ENCODE data around the gene NRSN1.

- TF ChIP-seq CTCF (IDR thresholded peaks at IDR 0.05; ENCODE audit: insufficient read depth, low read length, poor library complexity, severe bottlenecking): no peak
- no peak for TF ChIP-seq EZH2phosphoT487 (conservative IDR thresholded peaks at IDR 0.05; ENCODE audit: low read length)
Measured at GRCh38 chr6:24108056-24108455, 18.0 kb upstream of the NRSN1 start.
